ENCODE measurements around the gene ZNF468. TPM values are rescaled to one million over a fixed set of nuclear protein-coding genes. Genes with fewer than 3 reads are reported as not detected.

ZNF468 gene
- total and polyA plus RNA-seq, 10 of the 15 experiments (the other 5 are each of a cell fraction or from before 2014, with no cell fraction given): 3.9 to 18.8 (median 9.3) TPM

- ChIA-PET CTCF (no interaction called here), POLR2A (no interaction called here)
These were observed 31.7 kb downstream of the ZNF468 start for GRCh38 chr19:52825765-52826164.

More at GRCh38 chr19:52825765-52826164, 31.7 kb downstream of the ZNF468 start:
- H3K9me3 ChIP-seq (replicated peaks; ENCODE audit: control insufficient read depth, insufficient read depth, low read length): peaks cover 3% of the 10 kb centered on the region; the same call in 2 of the 3 replicates
- no peak overlapping the region for H2AFZ ChIP-seq (ENCODE audit: control insufficient read depth, low read depth, low read length)
- no peaks in the 10 kb centered on the region for H3K27me3 ChIP-seq (replicated peaks in 1 of 2; ENCODE audit: control insufficient read depth in 2 of 2, insufficient read depth in 2 of 2, low read length in 1 of 2)
- in situ Hi-C loops (cut with MboI): no loop called here
- intact Hi-C loops (cut with micrococcal nuclease; ENCODE audit: unreplicated experiment): no loop called here
- H3K4me3 ChIP-seq: no peak overlapping the region
- H3K79me2 ChIP-seq (ENCODE audit: control insufficient read depth, insufficient read depth, low read length): peaks cover 4% of the 10 kb centered on the region
- TF ChIP-seq ZBTB11 (CRISPR knock-in tag; IDR thresholded peaks at IDR 0.05) (no peak), SUPT20H (IDR thresholded peaks at IDR 0.05; ENCODE audit: borderline replicate concordance, control insufficient read depth, low read depth, low read length) (no peak)
- H3K4me1 ChIP-seq (ENCODE audit: control insufficient read depth, insufficient read depth, low read length): no peaks in the 10 kb centered on the region
- DNase-seq (ENCODE audit: low read depth, low spot score): no peak
- BruUV-seq (replicated peaks): no TSS peak
- ATAC-seq: no peak
- 82% methylated on average over 5 of the region's 5 CpGs for WGBS (ENCODE audit: insufficient coverage, insufficient replicate concordance, low lambda C conversion rate, missing lambda C conversion rate)
- H3K36me3 ChIP-seq (ENCODE audit: control insufficient read depth in 2 of 2, insufficient read depth in 2 of 2, low read length in 1 of 2): no peaks in the 10 kb centered on the region
- SMC1A ChIA-PET (ENCODE audit: uncharacterized antibody, unreplicated experiment): no interaction called here
- no peaks in the 10 kb centered on the region for H4K20me1 ChIP-seq (ENCODE audit: control insufficient read depth, insufficient read depth)
- no peak for FAIRE-seq
- RAD21 ChIA-PET (ENCODE audit: unreplicated experiment): no interaction called here
- no peak overlapping the region for H3K4me2 ChIP-seq (ENCODE audit: control insufficient read depth, insufficient read depth)
- H3K27ac ChIP-seq (ENCODE audit: control insufficient read depth, insufficient read depth): no peak overlapping the region
- no peak overlapping the region for H3K9ac ChIP-seq (ENCODE audit: control insufficient read depth, insufficient read depth, low read length)
